GM12878 (cell line): Measurements from ENCODE around the gene LACTBL1.

ENCODE experiments used
- BACH1 ChIP-seq: fragments of 450-650 bp; IDR thresholded peaks from 2 replicates; pipeline ENCODE4 v1.6.1; 2017; ENCODE audit warnings: mild to moderate bottlenecking, borderline replicate concordance
- EP300 ChIP-seq, 2 experiments: fragments of 150-350 bp in 1 of 2; IDR thresholded peaks; 2 replicates each; pipeline ENCODE4 v1.6.1; 2011 to 2012; ENCODE audit warnings: low read depth in 2 of 2, low read length in 2 of 2, borderline replicate concordance in 1 of 2, improper control_type of control experiment in 1 of 2, inconsistent platforms in 1 of 2; ENCODE audit not compliant: control insufficient read depth in 1 of 2
- JUND ChIP-seq: IDR thresholded peaks from 2 replicates; pipeline ENCODE4 v1.6.1; 2012; ENCODE audit warnings: low read depth, mild to moderate bottlenecking, low read length, improper control_type of control experiment, moderate library complexity
- NBN ChIP-seq: fragments of 450-650 bp; IDR thresholded peaks from 2 replicates; pipeline ENCODE4 v1.6.1; 2016
- POLR2A ChIP-seq: IDR thresholded peaks from 2 replicates; pipeline ENCODE4 v1.6.1; 2011; ENCODE audit warnings: low read depth, mild to moderate bottlenecking, low read length
- POLR2AphosphoS5 ChIP-seq: IDR thresholded peaks from 2 replicates; pipeline ENCODE4 v1.6.1; 2011; ENCODE audit warnings: mild to moderate bottlenecking, low read length, inconsistent platforms
- RCOR1 ChIP-seq: conservative IDR thresholded peaks from 2 replicates; pipeline ENCODE4 v1.6.1; 2012; ENCODE audit warnings: low read depth, low read length, improper control_type of control experiment
- TCF12 ChIP-seq: IDR thresholded peaks from 2 replicates; pipeline ENCODE4 v1.6.1; 2011; ENCODE audit warnings: low read depth, mild to moderate bottlenecking, low read length
- YY1 ChIP-seq: IDR thresholded peaks from 2 replicates; pipeline ENCODE4 v1.6.1; 2011; ENCODE audit warnings: low read depth, mild to moderate bottlenecking, low read length
- ZNF622 ChIP-seq: fragments of 450-650 bp; IDR thresholded peaks from 2 replicates; pipeline ENCODE4 v1.6.1; 2017; ENCODE audit warnings: mild to moderate bottlenecking, inconsistent platforms
- TF ChIP-seq, protein P1 (sequence below), 3 experiments: IDR thresholded peaks in 2 of 3; conservative IDR thresholded peaks in 1 of 3; 2 replicates each; pipeline ENCODE4 v1.5.1; 2011; ENCODE audit warnings: low read depth in 3 of 3, low read length in 3 of 3, mild to moderate bottlenecking in 3 of 3, control low read depth in 2 of 3, moderate library complexity in 2 of 3, inconsistent platforms in 1 of 3, mixed read lengths in 1 of 3; ENCODE audit not compliant: control insufficient read depth in 2 of 3, insufficient read depth in 1 of 3; ENCODE audit errors: extremely low read depth in 1 of 3

DNA sequence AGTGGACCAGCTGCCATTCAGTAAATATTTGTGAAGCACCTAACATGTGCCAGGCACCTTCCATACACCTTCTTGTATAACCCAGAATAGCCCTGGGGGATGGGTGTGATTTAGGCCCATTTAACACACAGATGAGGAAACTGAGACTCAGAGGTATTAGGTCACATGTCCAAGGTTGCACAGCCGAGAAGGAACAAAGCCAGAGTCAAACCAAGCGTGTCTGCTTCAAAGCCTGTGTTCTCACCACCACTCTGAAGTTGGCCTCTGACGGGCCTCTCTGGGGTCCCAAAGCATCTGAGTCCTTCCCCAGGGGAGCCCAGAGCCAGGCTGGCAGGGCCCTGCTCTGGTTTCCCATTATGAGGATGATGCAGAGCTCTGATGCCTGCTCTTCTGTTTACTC, 65.1 kb downstream of the LACTBL1 start:
- no peak for TF ChIP-seq POLR2A
- no peak for TF ChIP-seq RCOR1
- no peak for TF ChIP-seq ZNF622
- TF ChIP-seq NBN, result no peak
- no peak for TF ChIP-seq TCF12
- TF ChIP-seq, protein P1, sequence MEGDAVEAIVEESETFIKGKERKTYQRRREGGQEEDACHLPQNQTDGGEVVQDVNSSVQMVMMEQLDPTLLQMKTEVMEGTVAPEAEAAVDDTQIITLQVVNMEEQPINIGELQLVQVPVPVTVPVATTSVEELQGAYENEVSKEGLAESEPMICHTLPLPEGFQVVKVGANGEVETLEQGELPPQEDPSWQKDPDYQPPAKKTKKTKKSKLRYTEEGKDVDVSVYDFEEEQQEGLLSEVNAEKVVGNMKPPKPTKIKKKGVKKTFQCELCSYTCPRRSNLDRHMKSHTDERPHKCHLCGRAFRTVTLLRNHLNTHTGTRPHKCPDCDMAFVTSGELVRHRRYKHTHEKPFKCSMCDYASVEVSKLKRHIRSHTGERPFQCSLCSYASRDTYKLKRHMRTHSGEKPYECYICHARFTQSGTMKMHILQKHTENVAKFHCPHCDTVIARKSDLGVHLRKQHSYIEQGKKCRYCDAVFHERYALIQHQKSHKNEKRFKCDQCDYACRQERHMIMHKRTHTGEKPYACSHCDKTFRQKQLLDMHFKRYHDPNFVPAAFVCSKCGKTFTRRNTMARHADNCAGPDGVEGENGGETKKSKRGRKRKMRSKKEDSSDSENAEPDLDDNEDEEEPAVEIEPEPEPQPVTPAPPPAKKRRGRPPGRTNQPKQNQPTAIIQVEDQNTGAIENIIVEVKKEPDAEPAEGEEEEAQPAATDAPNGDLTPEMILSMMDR (IDR thresholded peaks at IDR 0.05 in 2 of 3, conservative IDR thresholded peaks at IDR 0.05 in 1 of 3; ENCODE audit: control insufficient read depth in 2 of 3, extremely low read depth in 1 of 3, insufficient read depth in 1 of 3, low read depth in 3 of 3, low read length in 3 of 3), result no peak
- TF ChIP-seq POLR2AphosphoS5, result no peak
- no peak for TF ChIP-seq EP300 (IDR thresholded peaks at IDR 0.05; ENCODE audit: borderline replicate concordance in 1 of 2, control insufficient read depth in 1 of 2, low read depth in 2 of 2, low read length in 2 of 2)
- no peak for TF ChIP-seq JUND
- TF ChIP-seq YY1, result no peak
- TF ChIP-seq BACH1, result no peak
